Measurements from ENCODE around the gene POU2AF2. TPM values are rescaled to one million over a fixed set of nuclear protein-coding genes. Genes with fewer than 3 reads are reported as not detected.

Gene POU2AF2
- total RNA-seq, 1 donor from 2014 or later = not detected

DNA sequence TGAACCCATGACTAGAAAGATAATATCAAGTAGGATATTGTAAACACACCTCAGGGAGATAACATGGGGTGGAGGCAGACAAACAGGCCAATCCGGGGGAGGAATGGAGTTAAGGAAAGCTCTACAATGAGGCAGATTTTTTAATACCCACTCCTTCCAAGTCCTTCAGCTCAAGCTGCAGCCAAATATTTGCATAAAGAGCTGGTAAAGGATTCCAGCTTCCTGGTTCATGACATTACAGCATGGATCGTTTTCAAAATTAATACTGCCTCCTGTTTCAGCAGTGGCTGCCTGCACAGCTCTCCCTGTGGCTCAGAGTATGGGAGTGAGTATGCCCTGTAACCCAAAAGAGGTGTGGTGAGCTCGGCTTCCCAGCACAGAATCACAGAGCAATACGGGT lies 57.9 kb downstream of the POU2AF2 start:
- H3K27ac Mint-ChIP-seq = no peak overlapping the region
- TF ChIP-seq, protein P1, sequence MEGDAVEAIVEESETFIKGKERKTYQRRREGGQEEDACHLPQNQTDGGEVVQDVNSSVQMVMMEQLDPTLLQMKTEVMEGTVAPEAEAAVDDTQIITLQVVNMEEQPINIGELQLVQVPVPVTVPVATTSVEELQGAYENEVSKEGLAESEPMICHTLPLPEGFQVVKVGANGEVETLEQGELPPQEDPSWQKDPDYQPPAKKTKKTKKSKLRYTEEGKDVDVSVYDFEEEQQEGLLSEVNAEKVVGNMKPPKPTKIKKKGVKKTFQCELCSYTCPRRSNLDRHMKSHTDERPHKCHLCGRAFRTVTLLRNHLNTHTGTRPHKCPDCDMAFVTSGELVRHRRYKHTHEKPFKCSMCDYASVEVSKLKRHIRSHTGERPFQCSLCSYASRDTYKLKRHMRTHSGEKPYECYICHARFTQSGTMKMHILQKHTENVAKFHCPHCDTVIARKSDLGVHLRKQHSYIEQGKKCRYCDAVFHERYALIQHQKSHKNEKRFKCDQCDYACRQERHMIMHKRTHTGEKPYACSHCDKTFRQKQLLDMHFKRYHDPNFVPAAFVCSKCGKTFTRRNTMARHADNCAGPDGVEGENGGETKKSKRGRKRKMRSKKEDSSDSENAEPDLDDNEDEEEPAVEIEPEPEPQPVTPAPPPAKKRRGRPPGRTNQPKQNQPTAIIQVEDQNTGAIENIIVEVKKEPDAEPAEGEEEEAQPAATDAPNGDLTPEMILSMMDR (IDR thresholded peaks at IDR 0.05; ENCODE audit: unreplicated experiment) = no peak
- peaks cover 47% of the 10 kb centered on the region for H3K27me3 Mint-ChIP-seq
- no peak overlapping the region for H3K4me3 Mint-ChIP-seq (ENCODE audit: low read depth)
- DNase-seq (ENCODE audit: low spot score, unreplicated experiment) = no peak
- H3K36me3 Mint-ChIP-seq (ENCODE audit: insufficient read depth) = no peaks in the 10 kb centered on the region
- H3K9me3 Mint-ChIP-seq (ENCODE audit: low read depth) = no peaks in the 10 kb centered on the region
- H3K4me1 Mint-ChIP-seq (ENCODE audit: low read depth) = peaks cover 22% of the 10 kb centered on the region

DNA sequence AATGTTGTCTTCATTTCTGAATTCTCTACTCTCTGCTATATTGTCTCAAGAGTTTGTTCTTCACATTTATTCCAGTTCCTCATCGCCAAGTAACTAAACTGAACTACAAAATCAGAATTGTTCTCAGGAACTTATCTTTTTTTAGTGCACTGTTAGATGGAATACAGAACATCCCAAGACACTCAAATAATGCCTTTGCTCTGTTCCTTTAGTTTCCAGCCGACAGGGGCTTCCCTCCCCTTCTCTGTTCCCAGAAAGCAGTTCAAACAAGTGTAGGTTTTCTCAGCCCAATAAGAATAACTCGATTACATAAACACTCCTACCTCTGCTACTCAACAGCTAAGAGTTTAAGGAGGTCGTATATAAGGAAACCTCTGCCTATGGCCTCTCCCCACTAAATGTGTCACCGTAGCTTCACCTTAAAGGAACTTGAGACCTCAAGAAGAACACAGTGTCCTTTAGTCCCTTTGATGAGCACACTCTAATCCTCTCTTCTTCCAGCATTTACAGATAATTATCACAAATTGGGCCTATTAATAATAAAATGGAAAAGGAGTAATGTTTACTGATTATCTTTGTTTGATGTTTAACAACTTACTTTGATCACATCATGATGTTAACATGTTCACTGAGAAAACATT lies 59.8 kb downstream of the POU2AF2 start:
- no peak for DNase-seq (ENCODE audit: low spot score, unreplicated experiment)
- Mint-ChIP-seq H3K36me3 (ENCODE audit: insufficient read depth) (no peaks in the 10 kb centered on the region), H3K9me3 (ENCODE audit: low read depth) (no peaks in the 10 kb centered on the region), H3K27ac (no peak overlapping the region), H3K4me3 (ENCODE audit: low read depth) (no peak overlapping the region), H3K4me1 (ENCODE audit: low read depth) (peaks cover 31% of the 10 kb centered on the region), H3K27me3 (peaks cover 47% of the 10 kb centered on the region)
- TF ChIP-seq, protein P1 (IDR thresholded peaks at IDR 0.05; ENCODE audit: unreplicated experiment) = no peak

DNA sequence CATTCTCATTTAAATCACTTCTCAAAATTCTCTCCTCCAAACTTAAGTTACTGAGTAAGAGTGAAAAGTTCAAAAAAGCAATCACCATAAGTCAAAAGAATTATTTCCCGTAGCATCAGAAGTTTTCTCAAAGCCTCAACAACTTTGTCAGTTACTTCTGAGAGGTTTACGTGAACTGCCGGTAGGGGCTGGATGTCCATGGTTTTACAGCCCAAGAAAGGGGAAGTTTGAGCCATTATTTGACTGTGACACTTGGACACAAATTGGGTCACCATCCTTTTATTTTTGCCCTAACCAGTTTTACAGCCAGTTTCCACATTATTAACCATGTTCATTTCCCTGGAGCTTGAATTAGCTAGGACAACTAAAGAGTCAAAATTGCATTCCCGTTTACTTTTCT lies 60.4 kb downstream of the POU2AF2 start:
- H3K27me3 Mint-ChIP-seq = peaks cover 47% of the 10 kb centered on the region

DNA sequence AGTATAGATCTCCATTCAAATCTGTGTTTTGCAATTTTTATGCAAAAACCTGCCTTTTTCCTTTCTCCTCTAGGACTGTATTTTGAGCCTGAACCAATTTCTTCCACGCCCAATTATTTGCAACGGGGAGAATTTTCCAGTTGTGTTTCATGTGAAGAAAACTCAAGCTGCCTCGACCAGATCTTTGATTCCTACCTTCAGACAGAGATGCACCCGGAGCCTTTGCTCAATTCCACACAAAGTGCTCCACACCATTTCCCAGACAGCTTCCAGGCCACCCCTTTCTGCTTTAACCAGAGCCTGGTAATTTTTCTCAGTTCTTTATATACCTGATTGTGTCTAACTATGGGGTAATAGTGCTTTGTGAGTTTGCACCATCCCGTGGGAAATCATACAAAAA lies 60.8 kb downstream of the POU2AF2 start:
- Mint-ChIP-seq H3K4me3 (ENCODE audit: low read depth) (no peak overlapping the region), H3K9me3 (ENCODE audit: low read depth) (no peaks in the 10 kb centered on the region), H3K4me1 (ENCODE audit: low read depth) (peaks cover 31% of the 10 kb centered on the region), H3K36me3 (ENCODE audit: insufficient read depth) (no peaks in the 10 kb centered on the region), H3K27me3 (peaks cover 44% of the 10 kb centered on the region), H3K27ac (no peak overlapping the region)
- DNase-seq (ENCODE audit: low spot score, unreplicated experiment) = no peak
- TF ChIP-seq, protein P1 (IDR thresholded peaks at IDR 0.05; ENCODE audit: unreplicated experiment) = no peak

More for the DNA sequence above, 60.4 kb downstream of the POU2AF2 start:
- no peaks in the 10 kb centered on the region for H3K36me3 Mint-ChIP-seq (ENCODE audit: insufficient read depth)
- no peak for DNase-seq (ENCODE audit: low spot score, unreplicated experiment)
- TF ChIP-seq, protein P1 (IDR thresholded peaks at IDR 0.05; ENCODE audit: unreplicated experiment) = no peak
- no peaks in the 10 kb centered on the region for H3K9me3 Mint-ChIP-seq (ENCODE audit: low read depth)
- peaks cover 31% of the 10 kb centered on the region for H3K4me1 Mint-ChIP-seq (ENCODE audit: low read depth)
- no peak overlapping the region for H3K27ac Mint-ChIP-seq
- H3K4me3 Mint-ChIP-seq (ENCODE audit: low read depth) = no peak overlapping the region

DNA sequence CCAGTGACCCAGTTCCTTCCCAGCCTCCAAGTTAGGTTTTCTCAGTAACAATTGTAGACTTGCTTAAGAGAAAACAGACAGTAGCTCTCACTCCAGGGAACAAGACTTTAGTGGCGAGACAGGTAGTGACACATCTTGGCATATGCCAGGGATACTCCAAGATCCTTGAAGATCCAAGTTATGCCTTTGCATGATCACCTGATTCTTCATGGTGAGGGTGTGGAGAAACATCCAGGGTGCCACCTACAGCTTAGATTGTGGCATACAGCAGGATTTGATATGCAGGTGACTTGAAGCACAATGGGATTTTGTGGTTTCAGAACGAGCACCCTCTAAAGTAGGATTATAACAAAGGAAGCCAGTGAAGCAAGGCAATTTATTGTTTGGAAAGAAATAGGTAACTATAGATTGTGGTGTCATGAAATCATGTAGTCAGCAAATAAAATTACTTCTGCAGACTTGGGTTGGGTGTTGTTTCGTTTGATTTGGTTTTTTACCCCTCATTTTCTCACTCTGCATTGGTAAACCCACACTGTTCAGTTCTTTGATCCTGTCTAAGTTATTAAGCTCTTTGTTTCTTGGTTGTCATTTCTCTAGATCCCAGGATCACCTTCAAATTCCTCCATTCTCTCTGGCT lies 62.1 kb downstream of the POU2AF2 start:
- Mint-ChIP-seq H3K4me3 (ENCODE audit: low read depth) (no peak overlapping the region), H3K4me1 (ENCODE audit: low read depth) (peaks cover 27% of the 10 kb centered on the region), H3K27ac (no peak overlapping the region), H3K9me3 (ENCODE audit: low read depth) (no peaks in the 10 kb centered on the region), H3K27me3 (peaks cover 38% of the 10 kb centered on the region), H3K36me3 (ENCODE audit: insufficient read depth) (no peaks in the 10 kb centered on the region)
- DNase-seq (ENCODE audit: low spot score, unreplicated experiment) = no peak
- TF ChIP-seq, protein P1 (IDR thresholded peaks at IDR 0.05; ENCODE audit: unreplicated experiment) = no peak
